RWPE2 (cell line): ENCODE results near the gene ASAP2.
A peak's percentile ranks its signal among the peaks of the same experiment; 100 is the strongest.

Experiments
- ATAC-seq: fragments of 200-7000 bp; cut with Tn5 transposase; 3 replicates; pipeline ENCODE4 v1.9.1; 2021; ENCODE audit warnings: low read depth
- DNase-seq: peaks from one replicate; pipeline ENCODE4 v3.0.0-alpha.2; 2020; ENCODE audit warnings: low spot score
- H3K27ac ChIP-seq: fragments of 450-650 bp; 2 replicates; pipeline ENCODE4 v1.5.1; 2017; ENCODE audit warnings: mild to moderate bottlenecking; ENCODE audit not compliant: poor library complexity, severe bottlenecking
- H3K27me3 ChIP-seq: fragments of 250-450 bp; sonication (Bioruptor Pico); 2 replicates; pipeline ENCODE4 v1.5.1; 2021; ENCODE audit warnings: mild to moderate bottlenecking, moderate library complexity; ENCODE audit not compliant: insufficient read depth, poor library complexity, severe bottlenecking
- H3K36me3 ChIP-seq: fragments of 250-450 bp; sonication (Bioruptor Pico); 2 replicates; pipeline ENCODE4 v1.5.1; 2020; ENCODE audit warnings: low read depth, mild to moderate bottlenecking, moderate library complexity
- H3K4me1 ChIP-seq: fragments of 250-450 bp; sonication (Bioruptor Pico); 2 replicates; pipeline ENCODE4 v1.5.1; 2021; ENCODE audit warnings: mild to moderate bottlenecking, moderate library complexity; ENCODE audit not compliant: insufficient read depth, poor library complexity, severe bottlenecking
- H3K4me3 ChIP-seq: fragments of 250-450 bp; sonication (Bioruptor Pico); 2 replicates; pipeline ENCODE4 v1.5.1; 2021; ENCODE audit warnings: mild to moderate bottlenecking, moderate library complexity; ENCODE audit not compliant: severe bottlenecking
- H3K9me3 ChIP-seq: fragments of 250-450 bp; sonication (Bioruptor Pico); 2 replicates; pipeline ENCODE4 v1.5.1; 2021; ENCODE audit warnings: mild to moderate bottlenecking, moderate library complexity; ENCODE audit not compliant: severe bottlenecking
- TF ChIP-seq, protein P1 (sequence below): fragments of 450-650 bp; IDR thresholded peaks from one replicate; pipeline ENCODE4 v1.5.1; 2017; ENCODE audit warnings: mild to moderate bottlenecking, moderate library complexity; ENCODE audit not compliant: poor library complexity, severe bottlenecking

The ASAP2 gene

DNA sequence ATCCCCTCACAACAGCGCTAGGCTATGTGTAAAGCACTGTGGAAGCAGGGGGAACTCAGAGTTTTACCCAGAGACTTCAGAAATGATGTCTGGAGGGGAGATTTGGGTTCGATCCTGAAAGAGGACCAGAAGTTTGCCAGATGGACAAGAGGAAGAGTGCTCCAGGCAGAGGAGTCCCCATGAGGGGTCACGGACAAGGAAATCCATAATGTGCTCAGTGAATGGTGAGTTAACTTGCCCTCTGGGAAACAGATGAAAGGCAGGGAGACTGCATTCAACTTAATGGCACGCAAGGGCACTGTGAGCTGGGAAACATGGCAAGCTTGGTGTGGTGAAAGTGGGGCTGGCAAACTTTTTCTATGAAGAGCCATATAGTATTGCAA lies 6.0 kb upstream of the ASAP2 start:
- TF ChIP-seq, protein P1, sequence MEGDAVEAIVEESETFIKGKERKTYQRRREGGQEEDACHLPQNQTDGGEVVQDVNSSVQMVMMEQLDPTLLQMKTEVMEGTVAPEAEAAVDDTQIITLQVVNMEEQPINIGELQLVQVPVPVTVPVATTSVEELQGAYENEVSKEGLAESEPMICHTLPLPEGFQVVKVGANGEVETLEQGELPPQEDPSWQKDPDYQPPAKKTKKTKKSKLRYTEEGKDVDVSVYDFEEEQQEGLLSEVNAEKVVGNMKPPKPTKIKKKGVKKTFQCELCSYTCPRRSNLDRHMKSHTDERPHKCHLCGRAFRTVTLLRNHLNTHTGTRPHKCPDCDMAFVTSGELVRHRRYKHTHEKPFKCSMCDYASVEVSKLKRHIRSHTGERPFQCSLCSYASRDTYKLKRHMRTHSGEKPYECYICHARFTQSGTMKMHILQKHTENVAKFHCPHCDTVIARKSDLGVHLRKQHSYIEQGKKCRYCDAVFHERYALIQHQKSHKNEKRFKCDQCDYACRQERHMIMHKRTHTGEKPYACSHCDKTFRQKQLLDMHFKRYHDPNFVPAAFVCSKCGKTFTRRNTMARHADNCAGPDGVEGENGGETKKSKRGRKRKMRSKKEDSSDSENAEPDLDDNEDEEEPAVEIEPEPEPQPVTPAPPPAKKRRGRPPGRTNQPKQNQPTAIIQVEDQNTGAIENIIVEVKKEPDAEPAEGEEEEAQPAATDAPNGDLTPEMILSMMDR = no peak
- H3K36me3 ChIP-seq = no peaks in the 10 kb centered on the region
- no peak for ATAC-seq

DNA sequence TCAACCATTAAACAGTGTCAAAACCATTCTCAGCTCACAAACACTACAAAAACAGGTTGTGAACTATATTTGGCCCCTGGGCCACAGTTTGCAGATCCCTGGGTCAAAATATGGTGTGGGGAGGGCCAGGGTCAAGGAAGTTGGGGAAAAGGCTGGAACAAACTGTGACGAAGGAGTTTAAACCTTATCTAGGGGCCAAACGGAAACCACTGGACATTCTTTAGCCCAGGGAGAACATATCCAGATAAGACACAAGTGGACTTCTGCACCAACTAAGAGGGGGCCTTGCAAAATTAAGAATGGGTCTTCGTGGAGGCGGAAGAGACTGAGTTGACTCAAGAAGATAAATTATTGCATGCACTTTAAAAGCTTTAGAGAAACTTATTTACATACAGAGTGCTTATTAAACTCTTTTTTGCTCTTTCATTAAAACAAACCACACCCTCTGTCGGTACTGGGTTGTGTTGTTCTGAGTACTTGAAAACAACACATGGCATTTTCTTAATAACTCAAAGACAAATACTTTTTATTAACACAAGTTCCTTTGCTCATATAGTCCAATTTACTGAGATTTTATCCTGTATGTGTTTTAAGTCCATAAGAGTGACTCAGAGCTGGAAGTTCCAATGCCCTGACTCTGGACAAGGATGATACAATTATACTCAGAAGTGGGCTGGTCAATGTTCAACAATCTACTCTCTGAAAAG lies 5.3 kb upstream of the ASAP2 start:
- TF ChIP-seq, protein P1 = no peak
- H3K27me3 ChIP-seq = no peaks in the 10 kb centered on the region
- H3K4me1 ChIP-seq = peaks cover 14% of the 10 kb centered on the region
- H3K4me3 ChIP-seq = no peak overlapping the region
- H3K36me3 ChIP-seq = no peaks in the 10 kb centered on the region
- H3K9me3 ChIP-seq = no peaks in the 10 kb centered on the region
- no peak overlapping the region for H3K27ac ChIP-seq
- DNase-seq = no peak
- peak; percentile 75 for ATAC-seq

More for the DNA sequence above, 6.0 kb upstream of the ASAP2 start:
- no peaks in the 10 kb centered on the region for H3K27me3 ChIP-seq
- H3K27ac ChIP-seq = no peak overlapping the region
- H3K9me3 ChIP-seq = no peaks in the 10 kb centered on the region
- no peak for DNase-seq
- no peak overlapping the region for H3K4me3 ChIP-seq
- peaks cover 11% of the 10 kb centered on the region for H3K4me1 ChIP-seq

DNA sequence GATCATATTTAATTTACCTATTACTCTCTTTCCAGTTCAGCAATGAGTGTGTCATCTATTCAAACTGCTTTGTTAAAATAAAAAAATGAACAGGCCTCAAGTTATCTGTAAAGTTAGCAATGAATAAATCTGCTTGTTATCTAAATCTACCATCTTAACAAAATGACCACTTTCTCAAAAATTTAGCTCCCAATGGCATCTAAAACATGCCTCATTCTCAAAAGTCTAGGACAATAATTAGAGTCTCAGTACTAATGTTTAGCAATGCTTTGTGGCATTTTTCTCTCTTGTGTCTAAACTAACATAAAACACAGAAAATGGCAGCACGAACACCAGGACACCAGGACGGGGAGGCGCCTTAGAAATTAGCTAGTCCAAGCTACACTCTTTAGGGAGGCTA lies 3.6 kb upstream of the ASAP2 start:
- Histone ChIP-seq H3K4me1 (peaks cover 14% of the 10 kb centered on the region), H3K27ac (no peak overlapping the region), H3K27me3 (no peaks in the 10 kb centered on the region), H3K36me3 (no peaks in the 10 kb centered on the region), H3K9me3 (no peaks in the 10 kb centered on the region), H3K4me3 (no peak overlapping the region)
- DNase-seq (no peak), ATAC-seq (no peak)
- TF ChIP-seq, protein P1 = no peak

DNA sequence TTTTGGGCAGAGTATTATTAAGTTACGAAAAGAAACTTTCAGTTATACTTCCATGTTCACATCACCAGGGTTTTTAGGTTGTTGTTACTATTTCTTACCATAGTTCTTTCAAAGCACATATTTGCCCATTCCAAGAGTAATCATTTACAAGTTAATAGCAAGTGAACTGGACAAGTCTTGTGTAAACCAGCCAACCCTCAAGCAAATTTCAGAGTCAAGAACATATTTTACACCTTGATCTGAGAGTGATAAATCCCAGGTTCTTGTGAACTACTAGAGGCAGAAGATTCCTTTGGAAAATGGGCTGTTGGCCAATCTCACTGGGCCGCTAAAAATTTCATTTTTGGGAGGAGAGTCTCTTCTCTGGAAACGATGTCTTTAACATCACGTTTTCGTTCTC lies 2.7 kb upstream of the ASAP2 start:
- Histone ChIP-seq H3K9me3 (no peaks in the 10 kb centered on the region), H3K27me3 (no peaks in the 10 kb centered on the region), H3K36me3 (peaks cover 5% of the 10 kb centered on the region), H3K4me1 (peaks cover 14% of the 10 kb centered on the region), H3K4me3 (no peak overlapping the region), H3K27ac (no peak overlapping the region)
- DNase-seq = no peak
- no peak for ATAC-seq
- TF ChIP-seq, protein P1 = no peak

DNA sequence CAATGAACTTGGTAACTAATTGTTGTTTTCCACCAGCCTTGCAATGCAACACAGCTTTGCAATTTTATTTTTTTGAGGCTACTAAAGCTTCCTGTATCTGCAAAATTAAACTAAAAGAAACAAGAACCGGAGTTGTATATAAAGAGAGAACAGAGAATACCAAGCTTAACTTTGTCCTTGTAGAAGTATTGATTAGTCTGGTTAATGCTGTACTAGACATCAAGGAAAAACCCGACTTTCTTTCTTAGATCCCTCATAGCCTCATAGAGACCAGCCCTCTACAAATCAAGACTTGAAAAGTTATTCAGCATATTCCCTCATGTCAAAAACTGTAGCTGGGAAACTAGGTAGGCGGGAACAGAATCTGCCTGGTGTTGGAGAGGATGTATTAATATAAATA lies 1.7 kb upstream of the ASAP2 start:
- DNase-seq (no peak), ATAC-seq (no peak)
- peaks cover 15% of the 10 kb centered on the region for H3K36me3 ChIP-seq
- no peaks in the 10 kb centered on the region for H3K9me3 ChIP-seq
- TF ChIP-seq, protein P1 = no peak
- peaks cover 18% of the 10 kb centered on the region for H3K4me1 ChIP-seq
- H3K4me3 ChIP-seq = no peak overlapping the region
- peak overlapping the region; percentile 86 for H3K27ac ChIP-seq
- H3K27me3 ChIP-seq = no peaks in the 10 kb centered on the region
